CD14-positive monocyte (primary cell): Measurements from ENCODE around the gene TANC2. TPM values are rescaled to one million over a fixed set of nuclear protein-coding genes. Genes with fewer than 3 reads are reported as not detected.

ENCODE experiments used
- DNase-seq, 3 donors: peaks; one replicate each; pipeline ENCODE4 v3.0.0-alpha.2; 2011 to 2022
- H2AFZ ChIP-seq: 2 replicates; pipeline ENCODE4 v1.6.0; 2012; ENCODE audit warnings: mild to moderate bottlenecking, low read depth, low read length, inconsistent platforms; ENCODE audit not compliant: insufficient read depth, poor library complexity, severe bottlenecking
- H3K27ac ChIP-seq, 2 donors: 1 replicate in 1 of 2; 2 replicates in 1 of 2; pipeline ENCODE4 v1.5.1; 2012 to 2013; ENCODE audit warnings: low read length in 2 of 2, control low read depth in 1 of 2, inconsistent platforms in 1 of 2, low read depth in 1 of 2, mild to moderate bottlenecking in 1 of 2
- H3K27me3 ChIP-seq, 2 donors: one replicate each; pipeline versions ENCODE4 v1.6.0 to v1.6.1; 2011 to 2013; ENCODE audit warnings: low read length in 2 of 2; ENCODE audit not compliant: control insufficient read depth in 2 of 2, insufficient read depth in 2 of 2
- H3K36me3 ChIP-seq, 2 donors: replicated peaks in 1 of 2; 1 replicate in 1 of 2; 2 replicates in 1 of 2; pipeline versions ENCODE4 v1.5.1 to v1.6.1; 2012 to 2013; ENCODE audit warnings: low read length in 2 of 2, control low read depth in 1 of 2, inconsistent platforms in 1 of 2, mild to moderate bottlenecking in 1 of 2; ENCODE audit not compliant: insufficient read depth in 2 of 2, control insufficient read depth in 1 of 2
- H3K4me1 ChIP-seq, 2 donors: 1 replicate in 1 of 2; 2 replicates in 1 of 2; pipeline versions ENCODE4 v1.5.1 to v1.6.1; 2012 to 2013; ENCODE audit warnings: low read length in 2 of 2, control low read depth in 1 of 2, inconsistent platforms in 1 of 2, mild to moderate bottlenecking in 1 of 2, moderate library complexity in 1 of 2; ENCODE audit not compliant: insufficient read depth in 2 of 2, control insufficient read depth in 1 of 2
- H3K4me2 ChIP-seq: replicated peaks from 2 replicates; pipeline ENCODE3; 2012; ENCODE audit warnings: low read length, moderate library complexity, mild to moderate bottlenecking; ENCODE audit not compliant: poor library complexity, severe bottlenecking; ENCODE audit errors: extremely low read depth
- H3K4me3 ChIP-seq, 3 experiments: fragments of 200-600 bp in 1 of 3; sonication (generic) in 1 of 3; replicated peaks in 1 of 3; 1 replicate in 2 of 3; 2 replicates in 1 of 3; pipeline ENCODE4 v1.5.1; 2011 to 2013; ENCODE audit warnings: low read length in 3 of 3, mild to moderate bottlenecking in 3 of 3, control low read depth in 2 of 3, low read depth in 2 of 3, inconsistent platforms in 1 of 3, moderate library complexity in 1 of 3
- H3K79me2 ChIP-seq: 2 replicates; pipeline ENCODE4 v1.6.0; 2012; ENCODE audit warnings: mild to moderate bottlenecking, control low read depth, inconsistent platforms, low read length, moderate library complexity; ENCODE audit not compliant: insufficient read depth
- H3K9ac ChIP-seq: 2 replicates; pipeline ENCODE4 v1.6.0; 2017; ENCODE audit warnings: low read length, mild to moderate bottlenecking; ENCODE audit not compliant: insufficient read depth, poor library complexity, severe bottlenecking
- H3K9me3 ChIP-seq, 2 donors: replicated peaks in 1 of 2; 1 replicate in 1 of 2; 2 replicates in 1 of 2; pipeline versions ENCODE4 v1.5.1 to v1.6.1; 2012 to 2013; ENCODE audit warnings: low read length in 2 of 2, control low read depth in 1 of 2; ENCODE audit not compliant: control insufficient read depth in 1 of 2, insufficient read depth in 1 of 2
- H4K20me1 ChIP-seq: 2 replicates; pipeline ENCODE4 v1.6.0; 2012; ENCODE audit warnings: mild to moderate bottlenecking, low read length, control low read depth, moderate library complexity; ENCODE audit not compliant: insufficient read depth
- H3K27ac Mint-ChIP-seq, 7 donors: one replicate each; pipeline ENCODE4 v1.8.0; 2020; ENCODE audit warnings: mild to moderate bottlenecking in 7 of 7, mixed read lengths in 7 of 7, moderate library complexity in 6 of 7, inconsistent platforms in 2 of 7
- H3K27me3 Mint-ChIP-seq, 3 donors: one replicate each; pipeline ENCODE4 v1.8.0; 2021 to 2022; ENCODE audit warnings: low read depth in 3 of 3, mild to moderate bottlenecking in 3 of 3, mixed read lengths in 3 of 3, moderate library complexity in 3 of 3, inconsistent platforms in 1 of 3
- H3K36me3 Mint-ChIP-seq, 2 donors: one replicate each; pipeline ENCODE4 v1.8.0; 2020; ENCODE audit warnings: mixed read lengths in 2 of 2, inconsistent platforms in 1 of 2, mild to moderate bottlenecking in 1 of 2
- H3K4me1 Mint-ChIP-seq: one replicate; pipeline ENCODE4 v1.8.0; 2020; ENCODE audit warnings: mild to moderate bottlenecking, mixed read lengths
- H3K4me3 Mint-ChIP-seq, 2 donors: one replicate each; pipeline ENCODE4 v1.8.0; 2020; ENCODE audit warnings: mild to moderate bottlenecking in 2 of 2, mixed read lengths in 2 of 2, moderate library complexity in 1 of 2
- H3K9me3 Mint-ChIP-seq, 7 donors: one replicate each; pipeline ENCODE4 v1.8.0; 2020 to 2022; ENCODE audit warnings: mixed read lengths in 7 of 7, mild to moderate bottlenecking in 6 of 7, moderate library complexity in 6 of 7, inconsistent platforms in 2 of 7
- CTCF ChIP-seq: fragments of 200-600 bp; IDR thresholded peaks from one replicate; pipeline ENCODE4 v1.8.0; 2022; ENCODE audit warnings: antibody characterized with exemption, mild to moderate bottlenecking
- WGBS: methylation state at CpG from one replicate; pipeline ENCODE4 v1.1.5; 2013; ENCODE audit warnings: missing lambda C conversion rate; ENCODE audit not compliant: insufficient coverage; 5-methylcytosine and 5-hydroxymethylcytosine counted together
- intact Hi-C, 2 donors: fragments of 100-400 bp; cut with micrococcal nuclease; formaldehyde crosslinking; loops; one replicate each; pipeline versions ENCODE4 v1.15.0 to v1.15.1; 2023
- polyA plus RNA-seq, 3 donors: library from polyadenylated mRNA; depleted of rRNA in 1 of 3; unstranded in 2 of 3; stranded (reverse) in 1 of 3; fragments of 300-500 nt in 2 of 3; fragments of >200 nt in 1 of 3; fragmentation: Illumina TruSeq in 2 of 3; gene quantifications; 1 replicate in 2 of 3; 2 replicates in 1 of 3; pipeline ENCODE4 v1.2.3, GENCODE V29; 2012 to 2021

Gene TANC2
- polyA plus RNA-seq, 3 donors, result 0.27 to 6.5 (median 0.34) TPM

- intact Hi-C loops, result no loop called here
- H3K79me2 ChIP-seq, result no peaks in the 10 kb centered on the region
- no peaks in the 10 kb centered on the region for H3K4me1 ChIP-seq
- H3K9ac ChIP-seq, result no peak overlapping the region
- WGBS, result no CpG with 5 or more reads among the region's 4 CpGs
- no peak overlapping the region for H3K4me3 ChIP-seq
- Mint-ChIP-seq H3K9me3 (peaks cover 12 to 28% (median 17%) of the 10 kb centered on the region in 7 donors), H3K4me3 (no peak overlapping the region), H3K36me3 (no peaks in the 10 kb centered on the region), H3K4me1 (no peaks in the 10 kb centered on the region), H3K27ac (no peak overlapping the region), H3K27me3 (peaks cover 2 to 5% (median 4%) of the 10 kb centered on the region in 3 donors)
- no peaks in the 10 kb centered on the region for H3K36me3 ChIP-seq
- no peak overlapping the region for H3K27ac ChIP-seq
- DNase-seq, result no peak
- no peak overlapping the region for H3K4me2 ChIP-seq
- peaks cover 10 to 15% of the 10 kb centered on the region in 2 donors for H3K9me3 ChIP-seq
- H2AFZ ChIP-seq, result no peak overlapping the region
- no peaks in the 10 kb centered on the region for H4K20me1 ChIP-seq
- H3K27me3 ChIP-seq, result peaks cover 0 to 3% of the 10 kb centered on the region in 2 donors
- no peak for TF ChIP-seq CTCF
These were observed 24.6 kb upstream of the TANC2 start for GRCh38 chr17:62941358-62941991.

GRCh38 chr17:62948370-62948769 is 17.7 kb upstream of the TANC2 start:
- H3K9me3 ChIP-seq, result no peaks in the 10 kb centered on the region
- no peak overlapping the region for H2AFZ ChIP-seq
- no CpG with 5 or more reads among the region's 1 CpG for WGBS
- no peak overlapping the region for H3K9ac ChIP-seq
- Mint-ChIP-seq H3K4me1 (no peaks in the 10 kb centered on the region), H3K36me3 (no peaks in the 10 kb centered on the region), H3K27ac (no peak overlapping the region), H3K27me3 (peaks cover 0 to 2% (median 0%) of the 10 kb centered on the region in 3 donors), H3K4me3 (no peak overlapping the region), H3K9me3 (peaks cover 0 to 2% (median 0%) of the 10 kb centered on the region in 7 donors)
- no peak overlapping the region for H3K27ac ChIP-seq
- no peak overlapping the region for H3K4me3 ChIP-seq
- no peak overlapping the region for H3K4me2 ChIP-seq
- intact Hi-C loops, result no loop called here
- no peaks in the 10 kb centered on the region for H3K36me3 ChIP-seq
- DNase-seq, result no peak
- no peaks in the 10 kb centered on the region for H3K79me2 ChIP-seq
- no peaks in the 10 kb centered on the region for H3K4me1 ChIP-seq
- no peaks in the 10 kb centered on the region for H3K27me3 ChIP-seq
- TF ChIP-seq CTCF, result no peak
- H4K20me1 ChIP-seq, result no peaks in the 10 kb centered on the region
